SK-N-SH (cell line): ENCODE data around the gene PSMG4. TPM values are rescaled to one million over a fixed set of nuclear protein-coding genes. Genes with fewer than 3 reads are reported as not detected.

Experiments
- CTCF ChIA-PET: fragments of 300-600, 350-600 bp; formaldehyde crosslinking; extraction: SDS; loops from one replicate; lab custom pipeline; 2021; lab: Yijun Ruan, JAX
- POLR2A ChIA-PET: fragments of 350-600 bp; sonication (Branson Sonifier 250); formaldehyde crosslinking; extraction: SDS; loops from one replicate; lab custom pipeline; 2020; ENCODE audit warnings: antibody characterized with exemption, inconsistent platforms; lab: Yijun Ruan, JAX
- DNase-seq: peaks from one replicate; pipeline ENCODE4 v3.0.0; 2012
- H2AFZ ChIP-seq: fragments of 200-600 bp; sonication (generic); 2 replicates; pipeline ENCODE4 v1.8.1; 2016; ENCODE audit warnings: antibody characterized with exemption, mild to moderate bottlenecking, low read depth
- H3F3A ChIP-seq: fragments of 200-600 bp; sonication (generic); replicated peaks from 2 replicates; pipeline ENCODE3; 2016; ENCODE audit warnings: antibody characterized with exemption, mild to moderate bottlenecking; ENCODE audit not compliant: insufficient read depth
- H3K27ac ChIP-seq, 2 experiments: fragments of 200-500 bp in 1 of 2; fragments of 200-600 bp in 1 of 2; sonication (Bioruptor generic) in 1 of 2; sonication (generic), shearing (Covaris generic) in 1 of 2; 2 replicates each; pipeline versions ENCODE4 v1.5.1 to v1.6.1; 2014 to 2016; ENCODE audit warnings: low read depth in 2 of 2, inconsistent platforms in 1 of 2, low read length in 1 of 2, mild to moderate bottlenecking in 1 of 2, mixed read lengths in 1 of 2
- H3K27me3 ChIP-seq: fragments of 200-600 bp; sonication (generic), shearing (Covaris generic); 2 replicates; pipeline ENCODE4 v1.6.1; 2016; ENCODE audit warnings: mixed run types; ENCODE audit not compliant: insufficient read depth
- H3K36me3 ChIP-seq, 2 experiments: fragments of 200-500 bp in 1 of 2; fragments of 200-600 bp in 1 of 2; sonication (Bioruptor generic) in 1 of 2; sonication (generic) in 1 of 2; replicated peaks in 1 of 2; 2 replicates each; pipeline versions ENCODE3 to v1.5.1; 2014 to 2016; ENCODE audit warnings: low read length in 1 of 2, mild to moderate bottlenecking in 1 of 2; ENCODE audit not compliant: insufficient read depth in 2 of 2, control insufficient read depth in 1 of 2
- H3K4me1 ChIP-seq, 2 experiments: fragments of 200-500 bp in 1 of 2; fragments of 200-600 bp in 1 of 2; sonication (Bioruptor generic) in 1 of 2; sonication (generic), shearing (Covaris generic) in 1 of 2; 2 replicates each; pipeline versions ENCODE4 v1.5.1 to v1.6.1; 2014 to 2016; ENCODE audit warnings: low read depth in 1 of 2, low read length in 1 of 2, mixed run types in 1 of 2; ENCODE audit not compliant: insufficient read depth in 2 of 2, control insufficient read depth in 1 of 2
- H3K4me2 ChIP-seq: fragments of 200-600 bp; sonication (generic), shearing (Covaris generic); 2 replicates; pipeline ENCODE4 v1.6.1; 2017; ENCODE audit warnings: mixed run types
- H3K4me3 ChIP-seq, 2 experiments: fragments of 200-500 bp in 1 of 2; fragments of 200-600 bp in 1 of 2; sonication (Bioruptor generic) in 1 of 2; sonication (generic), shearing (Covaris generic) in 1 of 2; 2 replicates each; pipeline versions ENCODE4 v1.5.1 to v1.8.1; 2014 to 2016; ENCODE audit warnings: low read depth in 2 of 2, inconsistent platforms in 1 of 2, low read length in 1 of 2, mild to moderate bottlenecking in 1 of 2, mixed read lengths in 1 of 2, moderate library complexity in 1 of 2
- H3K79me2 ChIP-seq: fragments of 200-600 bp; sonication (generic); 2 replicates; pipeline ENCODE4 v1.8.1; 2017; ENCODE audit warnings: mild to moderate bottlenecking; ENCODE audit not compliant: insufficient read depth
- H3K9ac ChIP-seq: fragments of 200-600 bp; sonication (generic); 2 replicates; pipeline ENCODE4 v1.6.1; 2017; ENCODE audit warnings: mixed run types
- H3K9me2 ChIP-seq: fragments of 200-600 bp; sonication (generic); 2 replicates; pipeline ENCODE4 v1.6.1; 2017; ENCODE audit warnings: mixed run types
- H3K9me3 ChIP-seq: fragments of 200-600 bp; sonication (generic); 2 replicates; pipeline ENCODE4 v1.6.1; 2017; ENCODE audit warnings: mixed run types, mild to moderate bottlenecking, moderate library complexity
- H4K20me1 ChIP-seq: fragments of 200-600 bp; sonication (generic); 2 replicates; pipeline ENCODE4 v1.6.1; 2017; ENCODE audit warnings: mild to moderate bottlenecking, mixed run types; ENCODE audit not compliant: insufficient read depth
- CHD2 ChIP-seq: fragments of 150-350 bp; IDR thresholded peaks from 2 replicates; pipeline ENCODE4 v1.6.1; 2018; ENCODE audit warnings: low read length; ENCODE audit not compliant: partially characterized antibody
- ELF1 ChIP-seq: IDR thresholded peaks from 2 replicates; pipeline ENCODE4 v1.4.0; 2012
- FOSL2 ChIP-seq: IDR thresholded peaks from 2 replicates; pipeline ENCODE4 v1.4.0; 2012; ENCODE audit warnings: low read depth, mild to moderate bottlenecking, moderate library complexity, borderline replicate concordance
- FOXJ3 ChIP-seq: sonication (generic); formaldehyde crosslinking; IDR thresholded peaks from 2 replicates; pipeline ENCODE4 v1.5.1; 2020; ENCODE audit warnings: mild to moderate bottlenecking, missing genetic modification reagents
- FOXM1 ChIP-seq: IDR thresholded peaks from 2 replicates; pipeline ENCODE4 v1.4.0; 2012; ENCODE audit warnings: low read depth, mild to moderate bottlenecking
- GABPA ChIP-seq: IDR thresholded peaks from 2 replicates; pipeline ENCODE4 v1.4.0; 2012; ENCODE audit warnings: low read depth, mild to moderate bottlenecking
- GATA2 ChIP-seq: sonication (generic); formaldehyde crosslinking; IDR thresholded peaks from 2 replicates; pipeline ENCODE4 v1.5.0; 2020; ENCODE audit warnings: mild to moderate bottlenecking, missing genetic modification reagents
- JUND ChIP-seq: IDR thresholded peaks from 2 replicates; pipeline ENCODE4 v1.4.0; 2012
- MEF2A ChIP-seq: IDR thresholded peaks from 2 replicates; pipeline ENCODE4 v1.4.0; 2012; ENCODE audit warnings: low read depth, borderline replicate concordance
- NFIC ChIP-seq: IDR thresholded peaks from 2 replicates; pipeline ENCODE4 v1.4.0; 2012; ENCODE audit warnings: borderline replicate concordance
- NRF1 ChIP-seq: IDR thresholded peaks from 2 replicates; pipeline ENCODE4 v1.6.1; 2012; ENCODE audit warnings: low read depth, mild to moderate bottlenecking, low read length
- RAD21 ChIP-seq: IDR thresholded peaks from 2 replicates; pipeline ENCODE4 v1.6.1; 2012; ENCODE audit warnings: mild to moderate bottlenecking, low read length
- SIN3A ChIP-seq: IDR thresholded peaks from 2 replicates; pipeline ENCODE4 v1.6.1; 2012; ENCODE audit warnings: low read depth, mild to moderate bottlenecking, low read length, moderate library complexity, borderline replicate concordance
- SMC3 ChIP-seq: IDR thresholded peaks from 2 replicates; pipeline ENCODE4 v1.6.1; 2012; ENCODE audit warnings: low read depth, low read length, improper control_type of control experiment
- TAF1 ChIP-seq: IDR thresholded peaks from 2 replicates; pipeline ENCODE4 v1.6.1; 2012; ENCODE audit warnings: low read depth, mild to moderate bottlenecking, low read length, moderate library complexity, borderline replicate concordance
- TEAD4 ChIP-seq: IDR thresholded peaks from 2 replicates; pipeline ENCODE4 v1.4.0; 2012; ENCODE audit warnings: mild to moderate bottlenecking, borderline replicate concordance; ENCODE audit not compliant: insufficient read depth
- YY1 ChIP-seq: IDR thresholded peaks from 2 replicates; pipeline ENCODE4 v1.4.0; 2012; ENCODE audit warnings: low read depth, mild to moderate bottlenecking
- WGBS: methylation state at CpG from one replicate; pipeline ENCODE4 v1.1.6; 2017; ENCODE audit warnings: low lambda C conversion rate; 5-methylcytosine and 5-hydroxymethylcytosine counted together
- polyA plus RNA-seq, 3 experiments: library from polyadenylated mRNA; depleted of rRNA; stranded (reverse); fragments of >200 nt; gene quantifications; 2 replicates each; pipeline ENCODE4 v1.2.3, GENCODE V29; 2012
- TF ChIP-seq, protein P1 (sequence below): IDR thresholded peaks from 2 replicates; pipeline ENCODE4 v1.4.0; 2012; ENCODE audit warnings: low read depth
- TF ChIP-seq, protein P2 (sequence below): IDR thresholded peaks from 2 replicates; pipeline ENCODE4 v1.4.0; 2012; ENCODE audit warnings: low read depth, borderline replicate concordance
- TF ChIP-seq, protein P3 (sequence below): IDR thresholded peaks from 2 replicates; pipeline ENCODE4; 2012

PSMG4 gene
- polyA plus RNA-seq, 1 of the 3 experiments (the other 2 are of a cell fraction), result 61.3 TPM

DNA sequence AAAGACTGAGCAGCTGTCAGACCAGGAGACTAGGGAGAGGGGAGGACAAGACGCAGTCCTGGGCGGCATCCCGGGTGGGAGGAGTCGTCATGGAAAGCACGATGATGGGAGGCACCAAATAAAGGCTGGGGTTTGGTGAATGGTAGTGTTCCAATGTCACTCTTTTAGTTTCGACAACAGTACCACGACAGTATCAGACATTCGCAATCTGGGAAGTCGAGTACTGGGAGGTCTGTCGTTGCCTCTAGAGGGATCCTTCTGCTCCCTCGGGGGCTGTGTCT lies 32.1 kb downstream of the PSMG4 start:
- no peak for DNase-seq
- Histone ChIP-seq H3F3A (no peaks in the 10 kb centered on the region), H3K27ac (no peak overlapping the region), H3K4me3 (no peak overlapping the region), H3K79me2 (no peaks in the 10 kb centered on the region), H4K20me1 (no peaks in the 10 kb centered on the region), H3K4me1 (peaks cover 0 to 7% of the 10 kb centered on the region in 2 experiments; a peak in 1 of 4 replicates), H3K4me2 (no peak overlapping the region), H3K36me3 (no peaks in the 10 kb centered on the region), H3K9me2 (no peaks in the 10 kb centered on the region), H3K9ac (no peak overlapping the region), H2AFZ (no peak overlapping the region), H3K9me3 (no peaks in the 10 kb centered on the region), H3K27me3 (no peaks in the 10 kb centered on the region; the same call in 1 of the 2 replicates)
- TF ChIP-seq, protein P1, sequence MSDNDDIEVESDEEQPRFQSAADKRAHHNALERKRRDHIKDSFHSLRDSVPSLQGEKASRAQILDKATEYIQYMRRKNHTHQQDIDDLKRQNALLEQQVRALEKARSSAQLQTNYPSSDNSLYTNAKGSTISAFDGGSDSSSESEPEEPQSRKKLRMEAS, result no peak
- TF ChIP-seq, protein P2, sequence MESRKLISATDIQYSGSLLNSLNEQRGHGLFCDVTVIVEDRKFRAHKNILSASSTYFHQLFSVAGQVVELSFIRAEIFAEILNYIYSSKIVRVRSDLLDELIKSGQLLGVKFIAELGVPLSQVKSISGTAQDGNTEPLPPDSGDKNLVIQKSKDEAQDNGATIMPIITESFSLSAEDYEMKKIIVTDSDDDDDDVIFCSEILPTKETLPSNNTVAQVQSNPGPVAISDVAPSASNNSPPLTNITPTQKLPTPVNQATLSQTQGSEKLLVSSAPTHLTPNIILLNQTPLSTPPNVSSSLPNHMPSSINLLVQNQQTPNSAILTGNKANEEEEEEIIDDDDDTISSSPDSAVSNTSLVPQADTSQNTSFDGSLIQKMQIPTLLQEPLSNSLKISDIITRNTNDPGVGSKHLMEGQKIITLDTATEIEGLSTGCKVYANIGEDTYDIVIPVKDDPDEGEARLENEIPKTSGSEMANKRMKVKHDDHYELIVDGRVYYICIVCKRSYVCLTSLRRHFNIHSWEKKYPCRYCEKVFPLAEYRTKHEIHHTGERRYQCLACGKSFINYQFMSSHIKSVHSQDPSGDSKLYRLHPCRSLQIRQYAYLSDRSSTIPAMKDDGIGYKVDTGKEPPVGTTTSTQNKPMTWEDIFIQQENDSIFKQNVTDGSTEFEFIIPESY, result no peak
- ChIA-PET CTCF (interaction anchor here (3.3 to 3.4 kb wide), 2 partner anchors 11 to 441 kb away, joined by 17 to 19 read pairs; no protein-coding TSS in a partner anchor), POLR2A (no interaction called here)
- 62% methylated on average over 11 of the region's 11 CpGs for WGBS

DNA sequence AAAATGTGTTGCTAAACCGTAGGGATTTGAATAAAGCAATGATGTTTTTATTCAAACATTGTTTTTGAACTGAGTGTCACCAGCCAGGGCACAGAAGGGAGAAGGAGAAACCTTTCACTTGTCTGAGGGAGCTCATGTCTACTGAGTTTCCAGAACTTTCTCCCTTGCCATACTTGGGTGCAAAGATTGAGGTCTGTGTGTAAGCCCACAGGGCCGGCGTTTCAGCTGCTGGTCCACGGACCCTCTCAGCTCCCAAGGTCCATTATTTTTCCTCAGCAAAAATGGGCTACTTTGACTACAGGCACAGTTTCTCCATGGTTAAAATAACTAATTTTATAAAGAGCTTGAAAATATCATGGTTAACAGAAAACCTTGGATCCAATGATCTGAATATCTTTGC lies 32.6 kb downstream of the PSMG4 start:
- no peaks in the 10 kb centered on the region for H3F3A ChIP-seq
- peaks cover 0 to 11% of the 10 kb centered on the region in 2 experiments; a peak in 1 of 4 replicates for H3K4me1 ChIP-seq
- no peaks in the 10 kb centered on the region for H4K20me1 ChIP-seq
- DNase-seq, result no peak
- 83% methylated on average over 4 of the region's 4 CpGs for WGBS
- H3K9me2 ChIP-seq, result no peaks in the 10 kb centered on the region
- no peaks in the 10 kb centered on the region for H3K36me3 ChIP-seq
- ChIA-PET CTCF (interaction anchor here (1.6 to 3.4 kb wide), 3 partner anchors 12 to 444 kb away, joined by 4 to 19 read pairs (median 17); no protein-coding TSS in a partner anchor), POLR2A (no interaction called here)
- no peak for TF ChIP-seq JUND
- TF ChIP-seq, protein P1, result no peak
- TF ChIP-seq FOXM1, result no peak
- TF ChIP-seq SMC3, result no peak
- TF ChIP-seq SIN3A, result no peak
- TF ChIP-seq, protein P3, sequence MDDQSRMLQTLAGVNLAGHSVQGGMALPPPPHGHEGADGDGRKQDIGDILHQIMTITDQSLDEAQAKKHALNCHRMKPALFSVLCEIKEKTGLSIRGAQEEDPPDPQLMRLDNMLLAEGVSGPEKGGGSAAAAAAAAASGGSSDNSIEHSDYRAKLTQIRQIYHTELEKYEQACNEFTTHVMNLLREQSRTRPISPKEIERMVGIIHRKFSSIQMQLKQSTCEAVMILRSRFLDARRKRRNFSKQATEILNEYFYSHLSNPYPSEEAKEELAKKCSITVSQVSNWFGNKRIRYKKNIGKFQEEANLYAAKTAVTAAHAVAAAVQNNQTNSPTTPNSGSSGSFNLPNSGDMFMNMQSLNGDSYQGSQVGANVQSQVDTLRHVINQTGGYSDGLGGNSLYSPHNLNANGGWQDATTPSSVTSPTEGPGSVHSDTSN, result no peak
- no peak for TF ChIP-seq GABPA
- no peak for TF ChIP-seq GATA2 (CRISPR knock-in tag)
- no peak for TF ChIP-seq FOSL2
- TF ChIP-seq NFIC, result no peak
- TF ChIP-seq RAD21, result no peak
- TF ChIP-seq MEF2A, result no peak
- TF ChIP-seq CHD2, result no peak
- no peak for TF ChIP-seq TEAD4
- no peak for TF ChIP-seq FOXJ3 (CRISPR knock-in tag)
- TF ChIP-seq ELF1, result no peak
- TF ChIP-seq YY1, result no peak
- TF ChIP-seq TAF1, result no peak
- TF ChIP-seq NRF1, result no peak
- H3K4me2 ChIP-seq, result no peak overlapping the region
- no peak overlapping the region for H3K27ac ChIP-seq
- no peaks in the 10 kb centered on the region for H3K79me2 ChIP-seq
- no peaks in the 10 kb centered on the region; the same call in 1 of the 2 replicates for H3K27me3 ChIP-seq
- H3K9me3 ChIP-seq, result no peaks in the 10 kb centered on the region
- H3K9ac ChIP-seq, result no peak overlapping the region
- no peak overlapping the region for H2AFZ ChIP-seq
- no peak overlapping the region for H3K4me3 ChIP-seq
